Mucosa of gallbladder (tissue), 1 donor: ENCODE data around the gene ZNF804B. TPM values are rescaled to one million over a fixed set of nuclear protein-coding genes. Genes with fewer than 3 reads are reported as not detected.

Source experiments
- DNase-seq: peaks from one replicate; pipeline ENCODE4 v3.0.0-alpha.2; 2020; ENCODE audit warnings: low spot score
- total RNA-seq: library from RNA; stranded (reverse); gene quantifications from one replicate; pipeline ENCODE4 v1.2.1, GENCODE V29; 2021
- donor health status: DM: no; HTN: no; CAD: no.

Gene ZNF804B
- total RNA-seq, 1 donor from 2014 or later, result not detected

DNA sequence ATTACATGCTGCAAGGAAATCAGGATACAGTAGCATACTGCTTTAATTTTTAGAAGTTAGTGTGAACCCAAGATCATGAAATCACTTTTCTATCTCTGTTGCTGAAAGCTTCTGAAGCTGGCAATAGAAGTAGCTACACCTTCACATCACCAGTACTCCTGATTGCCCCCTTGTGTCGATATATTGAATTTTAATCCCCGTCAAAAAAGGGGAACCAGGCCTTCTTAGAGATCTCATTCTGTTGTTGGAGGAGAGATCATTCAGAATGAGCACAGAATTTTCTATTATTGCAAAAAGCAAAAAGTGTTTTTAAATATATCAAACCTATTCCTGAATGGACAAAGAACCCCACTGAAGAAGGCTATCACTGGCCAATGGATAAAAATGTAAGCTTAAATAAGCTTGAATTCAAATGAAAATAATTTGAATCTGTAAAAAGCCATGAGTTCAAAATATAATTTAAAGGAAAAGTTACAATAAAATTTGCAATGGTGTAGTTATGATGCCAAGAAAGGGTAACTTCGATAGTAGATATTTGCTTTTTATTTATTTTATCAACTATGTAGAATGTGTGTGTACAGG is 75.7 kb downstream of the ZNF804B start:
- DNase-seq, result no peak

DNA sequence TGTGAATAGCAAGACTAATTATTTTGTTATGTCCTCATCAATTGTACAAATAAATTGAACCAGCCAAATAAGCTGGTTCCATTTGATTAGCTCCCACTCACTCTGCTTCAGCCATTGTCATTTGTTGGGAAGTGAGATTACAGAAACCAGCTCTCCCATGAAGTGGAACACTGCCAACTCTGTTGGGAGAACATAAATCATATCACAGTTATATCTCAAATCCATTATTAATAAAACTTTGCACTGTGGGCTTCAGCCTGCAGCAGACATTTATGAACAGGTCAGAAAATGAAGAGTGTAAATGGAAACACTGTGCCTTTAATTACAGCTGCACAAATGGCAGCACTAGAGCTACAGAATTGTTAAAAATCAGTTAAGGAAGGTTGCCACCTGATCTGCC is 82.7 kb downstream of the ZNF804B start:
- DNase-seq, result no peak

DNA sequence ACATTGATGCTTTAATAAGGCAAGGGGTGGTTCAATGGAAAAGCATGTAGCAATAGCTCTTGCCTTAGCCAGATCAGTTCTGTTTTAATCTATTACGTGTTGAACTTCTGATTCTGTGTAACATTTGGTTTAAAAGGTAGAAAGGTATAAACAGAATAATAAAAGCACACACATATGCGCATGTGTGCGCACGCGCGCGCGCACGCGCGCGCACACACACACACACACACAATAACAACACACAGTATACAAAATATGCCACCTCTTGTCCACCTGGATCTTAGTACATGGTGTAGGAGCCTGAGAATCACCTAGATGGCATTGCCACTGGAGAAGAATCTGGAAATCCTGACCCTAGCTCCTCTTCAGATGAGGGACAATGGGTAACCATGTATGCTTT is 85.6 kb downstream of the ZNF804B start:
- DNase-seq, result no peak

DNA sequence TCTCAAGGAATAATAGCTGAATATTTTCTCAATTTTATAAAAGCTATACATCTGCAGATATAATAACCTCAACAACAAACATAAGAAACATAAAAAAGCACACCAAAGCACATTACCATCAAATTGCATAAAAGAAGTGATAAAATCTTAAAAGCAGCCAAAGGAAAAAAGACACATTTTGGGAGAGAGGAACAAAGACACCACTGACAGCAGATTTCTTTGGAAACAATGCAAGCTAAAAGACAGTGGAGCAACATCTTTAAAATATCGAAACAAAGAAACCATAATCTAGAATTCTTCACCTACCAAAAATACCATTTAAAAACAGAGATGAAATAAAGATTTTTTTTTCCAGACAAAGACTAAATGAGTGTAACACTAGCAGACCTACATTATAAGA is 91.7 kb downstream of the ZNF804B start:
- no peak for DNase-seq

DNA sequence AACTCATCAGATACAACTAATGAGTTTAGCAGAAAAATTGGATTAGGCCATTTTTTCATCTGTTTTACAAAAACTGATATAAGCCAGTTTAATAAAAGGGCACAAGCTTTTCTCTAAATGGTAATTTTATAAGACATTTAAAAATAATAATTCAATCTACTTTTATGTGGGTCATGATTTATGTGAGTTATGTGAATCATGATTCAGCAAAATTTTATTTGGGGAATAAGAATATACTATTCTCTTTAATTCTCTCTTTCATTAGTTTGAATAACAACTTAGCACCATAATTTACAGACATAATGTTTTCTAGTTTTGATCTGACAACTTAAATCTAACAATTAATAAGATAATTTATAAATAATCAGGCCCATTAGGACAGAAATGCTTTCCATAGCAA is 99.8 kb downstream of the ZNF804B start:
- DNase-seq, result no peak

DNA sequence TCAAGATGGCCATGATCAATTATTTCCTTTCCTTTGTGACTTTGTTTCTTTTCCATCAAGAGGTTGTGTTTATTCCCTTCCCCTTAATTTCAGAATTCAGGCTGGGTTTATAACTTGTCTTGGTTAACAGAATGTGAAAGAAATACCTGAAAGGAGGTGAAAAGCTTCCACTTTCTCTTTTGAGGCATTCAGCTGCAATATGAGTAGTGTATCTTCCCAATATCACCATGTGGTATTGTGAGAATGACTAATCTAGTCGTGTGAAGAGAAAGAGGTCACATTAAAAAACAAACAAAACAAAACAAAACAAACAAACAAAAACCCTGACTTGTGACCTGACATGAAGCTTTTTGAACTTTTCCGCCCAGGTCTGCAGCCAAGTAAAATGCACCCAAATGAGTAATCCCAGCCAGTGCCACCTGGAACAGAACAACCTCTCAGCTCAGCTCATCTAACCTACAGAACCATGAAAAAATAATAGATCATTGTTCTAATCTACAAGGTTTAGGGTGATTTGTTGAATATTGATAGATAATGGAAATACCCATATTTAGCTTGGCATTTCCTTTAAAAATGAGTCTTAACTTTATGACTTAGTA is 106.9 kb downstream of the ZNF804B start:
- DNase-seq, result no peak

DNA sequence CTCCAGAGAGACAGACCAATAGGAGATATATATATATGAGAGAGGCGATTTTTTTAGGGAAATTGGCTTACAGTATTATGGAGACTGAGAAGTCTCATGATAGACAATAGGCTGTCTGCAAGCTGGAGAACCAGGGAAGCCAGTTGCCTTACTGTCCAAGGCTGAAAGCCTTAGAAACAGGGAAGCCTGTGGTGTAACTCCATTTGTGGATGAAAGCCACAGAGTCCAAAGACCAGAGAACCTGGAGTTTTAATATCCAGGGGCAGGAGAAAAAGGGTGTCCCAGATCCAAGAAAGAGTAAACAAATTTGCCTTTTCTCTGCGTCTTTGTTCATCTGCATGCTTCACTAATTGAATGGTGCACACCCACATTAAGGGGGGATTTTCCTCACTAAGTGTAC is 107.7 kb downstream of the ZNF804B start:
- DNase-seq, result no peak

DNA sequence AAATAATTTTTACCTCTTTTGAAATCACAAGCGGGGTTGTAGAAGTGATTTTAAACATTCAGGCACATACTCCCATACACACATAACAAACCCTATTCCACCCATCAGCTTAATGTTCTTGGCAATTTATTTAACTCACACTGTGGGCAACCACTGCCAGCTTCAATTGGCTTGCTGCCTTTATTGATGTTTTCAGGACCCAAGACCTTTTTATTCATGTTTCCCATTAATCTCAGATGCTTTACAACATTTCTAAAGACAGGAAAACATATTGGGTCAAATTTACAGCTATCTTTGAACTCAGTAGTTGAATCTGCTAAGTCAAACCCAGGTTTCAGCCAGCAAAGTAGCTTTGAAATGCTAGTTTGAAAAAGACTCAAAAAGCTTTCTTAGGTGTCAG is 109.0 kb downstream of the ZNF804B start:
- no peak for DNase-seq

DNA sequence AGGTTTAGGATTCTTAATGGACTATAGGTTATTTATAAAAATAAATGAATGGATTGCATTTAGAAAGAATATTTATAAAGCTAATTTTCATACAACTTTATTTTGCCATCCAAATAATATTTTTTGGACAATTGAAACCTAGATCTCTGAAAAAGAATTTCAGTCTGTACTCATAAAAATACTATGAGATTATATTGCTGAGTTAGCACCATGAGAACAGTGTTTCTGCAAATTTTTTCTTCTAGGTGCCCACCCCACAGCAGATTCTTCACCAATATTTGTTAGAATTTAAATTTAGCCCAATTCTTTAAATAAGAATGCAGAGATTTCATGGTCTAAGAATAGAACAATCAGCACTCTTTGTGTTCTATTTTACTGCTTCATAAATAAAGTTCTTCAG is 121.6 kb downstream of the ZNF804B start:
- DNase-seq, result no peak

DNA sequence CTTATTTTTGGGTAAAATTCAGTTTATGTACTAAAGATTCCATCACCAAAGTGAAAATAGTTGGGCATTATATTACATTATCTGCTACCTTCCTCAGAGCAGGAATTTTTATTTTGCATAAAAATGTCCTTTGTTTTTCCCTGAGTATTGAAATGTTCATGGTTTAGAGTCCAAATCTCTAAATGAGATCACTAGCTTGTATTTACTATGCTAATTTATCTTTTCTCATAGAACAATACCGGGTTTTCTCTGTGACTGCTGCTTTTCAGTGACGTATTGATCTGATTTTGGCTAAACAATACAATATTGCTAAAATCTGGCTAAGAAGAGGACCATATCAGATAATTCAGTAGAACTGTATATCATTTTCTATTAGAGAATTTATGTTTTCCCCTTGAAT is 125.6 kb downstream of the ZNF804B start:
- no peak for DNase-seq

DNA sequence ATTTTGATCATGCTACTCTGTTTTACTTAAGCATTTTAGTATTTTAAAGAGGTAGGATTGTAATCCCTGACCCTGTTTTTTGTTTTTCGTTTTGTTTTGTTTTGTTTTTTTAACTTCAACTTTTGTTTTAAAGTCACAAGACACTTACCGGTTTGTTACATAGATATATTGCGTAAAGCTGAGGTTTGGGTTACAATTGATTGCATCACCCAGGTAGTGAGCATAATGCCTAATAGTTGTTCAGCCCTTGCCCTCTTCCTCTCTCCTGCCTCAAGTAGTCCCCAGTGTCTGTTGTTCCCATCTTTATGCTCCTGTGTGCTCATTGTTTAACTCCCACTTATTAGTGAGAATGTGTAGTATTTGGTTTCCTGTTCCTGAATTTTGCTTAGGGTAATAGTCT is 129.2 kb downstream of the ZNF804B start:
- DNase-seq, result no peak

DNA sequence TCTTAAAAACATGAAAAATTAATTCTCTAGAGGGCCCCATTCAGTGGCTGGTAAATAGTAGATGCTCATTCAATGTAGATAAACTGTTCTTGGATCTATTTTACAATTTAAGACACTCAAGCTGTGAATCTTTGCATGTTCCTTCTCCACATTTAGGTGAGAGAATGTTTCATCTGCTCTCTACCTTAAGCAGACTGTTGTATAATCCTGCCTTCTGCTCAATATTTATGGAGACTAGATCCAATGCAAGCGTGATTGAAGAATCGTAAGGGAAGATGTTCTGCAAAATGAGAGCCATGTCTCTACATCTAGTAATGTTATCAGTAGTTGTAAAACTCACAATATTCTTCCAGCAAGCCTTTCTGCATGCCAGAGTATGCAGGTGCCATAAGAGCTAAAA is 151.0 kb downstream of the ZNF804B start:
- no peak for DNase-seq

DNA sequence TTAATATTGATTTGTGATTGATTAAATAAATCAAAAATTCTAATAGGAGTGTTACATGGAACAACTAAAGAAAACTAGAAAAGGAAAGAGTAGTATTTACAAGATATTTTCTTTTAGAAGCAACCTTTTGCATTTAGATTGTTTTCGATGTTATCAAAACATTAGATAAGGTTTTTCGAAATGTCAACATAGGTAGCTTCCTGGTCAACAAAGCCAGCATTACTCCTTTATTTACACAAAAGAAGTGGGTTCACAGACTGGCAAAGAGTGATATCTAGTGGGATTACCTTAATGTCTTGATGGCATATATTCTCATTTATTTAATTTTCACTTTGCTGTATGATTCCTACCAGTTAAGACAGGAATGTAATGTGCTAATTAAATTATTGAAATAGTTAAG is 153.4 kb downstream of the ZNF804B start:
- DNase-seq, result no peak

DNA sequence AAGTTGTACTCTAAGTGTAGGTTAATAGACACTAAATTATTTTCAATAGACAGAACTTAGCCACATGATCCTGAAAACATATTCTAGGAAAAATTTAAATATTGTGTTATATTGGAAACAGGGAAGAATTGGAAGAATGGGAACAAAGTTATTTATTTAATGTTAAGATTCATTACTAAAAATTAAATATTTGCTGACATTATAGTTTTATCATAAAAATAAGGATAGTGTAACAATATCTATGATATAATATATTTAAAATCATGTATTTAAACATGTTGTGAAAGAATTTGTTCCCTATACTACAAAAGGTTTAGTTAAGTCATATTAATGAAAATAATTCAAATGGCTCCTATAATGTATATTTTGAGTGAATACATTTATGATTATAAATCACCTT is 156.1 kb downstream of the ZNF804B start:
- no peak for DNase-seq

DNA sequence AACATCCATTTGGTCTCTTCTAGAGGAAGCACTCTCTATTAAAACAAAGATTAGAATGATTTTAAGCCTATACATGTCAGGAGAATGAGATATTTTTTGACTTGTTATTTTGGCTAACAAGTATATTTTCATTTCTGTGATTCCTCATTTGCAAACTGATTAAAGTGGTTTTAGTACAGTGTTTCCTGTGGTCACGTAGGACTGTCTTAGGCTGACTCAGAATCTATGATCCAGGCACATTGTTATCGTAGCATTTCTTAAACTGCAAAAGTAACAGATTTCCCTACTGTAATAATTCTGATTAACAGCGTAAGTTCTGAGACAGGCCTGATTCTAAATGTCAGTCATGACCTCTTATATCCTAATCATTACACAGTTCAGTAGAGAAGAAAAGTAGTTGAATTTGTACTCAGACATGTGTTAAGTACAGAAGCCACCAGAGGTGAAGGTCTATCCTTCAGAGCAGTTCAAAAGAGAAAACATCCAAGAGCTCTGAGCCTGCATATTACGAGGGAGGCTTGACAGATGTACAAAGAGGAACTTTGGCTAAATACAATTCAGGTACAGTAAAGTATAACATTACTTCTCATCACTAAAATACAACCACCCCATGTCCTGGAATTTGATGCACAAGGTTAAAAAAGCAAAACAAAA is 160.1 kb downstream of the ZNF804B start:
- no peak for DNase-seq

DNA sequence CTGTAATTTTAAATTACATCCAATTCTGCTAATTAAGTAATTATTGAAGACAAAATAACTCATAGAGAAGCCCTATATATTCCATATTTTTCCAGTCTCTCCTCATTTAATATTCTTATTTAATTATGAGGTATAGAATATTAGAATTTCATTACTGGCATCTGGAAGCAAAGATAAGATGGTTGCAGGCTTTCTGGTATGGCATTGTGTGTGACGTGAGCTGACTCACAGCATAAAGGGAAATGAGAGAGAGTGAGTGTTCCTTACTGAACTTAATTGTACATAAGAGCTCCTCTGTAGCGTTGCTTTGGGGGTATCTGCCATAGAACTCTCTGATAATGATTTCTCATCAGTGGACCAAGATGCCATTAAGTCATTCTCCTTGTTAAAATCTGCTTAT is 163.4 kb downstream of the ZNF804B start:
- no peak for DNase-seq

DNA sequence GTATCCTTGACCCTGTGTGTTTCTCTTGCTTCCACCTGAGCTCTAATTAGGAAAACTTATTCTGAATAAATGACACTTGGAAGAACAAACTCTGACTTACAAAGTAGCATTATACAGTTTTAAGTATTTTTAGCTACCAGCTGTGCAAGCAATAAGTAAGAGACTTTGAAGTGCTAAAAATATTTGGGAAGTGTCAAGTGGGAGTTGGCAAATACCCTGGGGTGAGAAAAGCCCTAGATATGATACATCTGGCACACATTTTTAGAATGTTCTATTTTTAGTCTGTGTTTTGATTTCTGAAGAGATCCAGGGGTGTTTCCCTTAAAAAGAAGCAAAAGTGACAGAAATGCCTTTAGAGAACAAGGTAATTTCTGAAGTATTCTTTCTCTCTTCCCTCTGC is 168.8 kb downstream of the ZNF804B start:
- no peak for DNase-seq

DNA sequence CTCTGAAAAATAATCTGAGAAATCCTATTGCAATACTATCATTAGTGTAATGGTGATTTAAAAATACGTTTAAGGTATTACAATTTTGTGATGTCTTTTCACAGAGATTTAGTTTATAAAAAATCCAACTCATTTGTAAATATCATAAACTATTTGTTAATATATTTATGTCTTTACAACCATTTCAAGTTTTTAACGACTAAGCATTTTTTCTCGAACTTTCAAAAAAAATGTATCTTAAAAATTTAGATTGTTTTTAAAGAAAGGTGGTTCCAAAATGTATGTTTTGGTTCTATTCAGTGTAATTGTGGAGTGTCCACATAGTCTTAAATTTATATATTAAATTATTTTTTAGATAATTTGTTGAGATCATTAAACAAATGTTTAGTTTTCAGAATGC is 170.2 kb downstream of the ZNF804B start:
- DNase-seq, result no peak

DNA sequence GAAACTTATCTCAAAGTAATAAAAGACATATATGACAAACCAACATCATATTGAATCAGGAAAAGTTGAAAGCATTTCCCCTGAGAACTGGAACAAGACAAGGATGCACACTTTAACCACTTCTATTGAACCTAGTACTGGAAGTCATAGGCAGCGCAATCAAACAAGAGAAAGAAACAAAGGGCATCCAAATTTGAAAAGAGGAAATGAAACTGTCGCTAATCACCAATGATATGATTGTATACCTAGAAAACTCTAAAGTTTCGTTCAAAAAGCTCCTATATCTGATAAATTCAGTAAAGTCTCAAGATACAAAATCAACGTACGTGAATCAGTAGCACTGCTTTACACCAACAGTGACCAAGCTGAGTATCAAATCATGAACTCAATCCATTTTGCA is 173.8 kb downstream of the ZNF804B start:
- DNase-seq, result no peak

DNA sequence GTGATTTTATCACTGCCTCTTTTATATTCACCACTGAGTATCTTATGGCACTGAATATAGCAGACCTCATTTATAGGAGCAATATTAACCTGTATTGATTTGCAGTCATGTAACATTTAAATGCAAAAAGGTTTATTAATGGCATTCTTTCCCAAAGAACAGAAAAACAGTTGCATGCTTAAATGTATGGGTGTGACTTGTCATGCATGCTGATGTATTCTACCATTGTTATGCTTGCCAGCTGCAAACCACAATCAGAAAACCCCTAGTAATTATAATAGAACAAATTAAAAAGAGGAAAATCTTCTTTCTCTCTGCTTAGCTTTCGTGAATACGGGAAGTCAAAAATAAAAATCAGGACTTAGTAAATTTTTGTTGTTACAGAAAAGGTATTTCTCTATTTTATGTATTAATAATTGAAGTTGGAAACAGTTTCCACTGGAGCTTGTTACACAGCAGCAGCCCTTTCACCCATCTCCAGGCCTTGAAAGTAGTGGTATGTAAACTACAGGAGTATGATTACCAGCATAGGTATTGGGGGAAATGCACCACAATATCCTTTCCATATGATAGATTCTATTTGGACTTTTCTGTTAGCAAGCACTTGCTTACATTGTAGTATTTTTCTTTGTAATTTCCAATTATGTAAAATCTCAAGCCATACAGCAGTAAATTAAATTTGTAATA is 183.5 kb downstream of the ZNF804B start:
- no peak for DNase-seq

DNA sequence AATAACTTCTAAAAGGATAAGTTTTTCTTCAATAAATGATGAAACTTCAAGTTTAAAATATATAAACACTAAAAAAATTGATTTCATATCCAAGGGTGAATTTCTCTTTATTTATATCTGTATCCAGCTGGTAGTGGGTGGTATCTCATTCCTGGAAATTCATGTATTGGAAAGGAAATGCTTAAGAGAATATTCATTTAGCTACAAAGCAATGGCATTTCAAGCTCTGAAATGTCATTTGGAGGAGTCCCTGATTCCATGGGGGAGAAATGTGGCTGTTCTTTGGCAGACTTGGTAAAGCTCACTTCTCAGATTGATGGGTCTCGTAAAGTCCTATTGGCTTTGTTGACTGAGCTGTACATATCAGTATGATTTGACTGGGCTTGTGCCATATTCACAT is 192.3 kb downstream of the ZNF804B start:
- DNase-seq, result no peak

DNA sequence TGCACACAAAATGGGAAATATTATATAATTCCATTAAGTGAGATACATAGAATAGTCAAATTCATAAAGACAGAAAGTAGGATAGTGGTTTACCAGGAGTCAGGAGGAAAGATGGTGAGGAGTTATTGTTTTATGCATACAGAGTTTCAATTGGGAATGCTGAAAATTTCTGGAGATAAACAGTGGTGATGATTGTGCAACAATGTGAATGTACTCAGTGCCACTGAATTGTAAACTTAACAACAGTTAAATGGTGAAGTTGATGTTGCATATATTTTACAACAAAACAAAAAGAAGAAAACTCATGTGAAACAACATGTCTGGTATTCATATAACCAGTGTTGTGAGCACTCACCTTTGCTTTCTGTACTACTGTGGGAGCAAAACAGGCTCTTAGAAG is 204.9 kb downstream of the ZNF804B start:
- DNase-seq, result no peak

DNA sequence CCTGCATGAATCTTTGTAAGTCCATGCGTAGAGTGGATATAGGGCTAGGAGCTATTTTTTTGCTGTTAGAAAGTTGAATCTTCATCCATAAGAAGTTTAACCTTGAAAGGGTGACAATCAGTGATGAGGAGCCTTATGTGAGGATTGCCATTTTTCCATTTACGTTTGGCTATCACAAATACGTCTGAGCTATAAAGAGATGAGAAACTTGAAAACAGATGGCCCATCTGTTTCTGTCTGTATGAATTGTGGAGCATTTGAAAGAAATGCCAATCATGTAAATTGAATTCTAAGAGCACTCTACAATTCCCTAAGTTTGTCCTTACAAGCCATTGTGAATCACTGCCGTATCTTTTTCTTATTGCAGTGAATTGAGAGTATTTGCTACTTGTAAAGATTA is 205.9 kb downstream of the ZNF804B start:
- DNase-seq, result no peak
